MCF 10A (cell line): ENCODE measurements around the gene FARP1. TPM values are rescaled to one million over a fixed set of nuclear protein-coding genes. Genes with fewer than 3 reads are reported as not detected.

Experiments used
- BruUV-seq: library from RNA; stranded (reverse); fragments of 400-500 nt; replicated peaks from 2 replicates; lab custom pipeline; 2021; lab: Mats Ljungman, UMichigan
- CTCF ChIA-PET: fragments of 300-600 bp; sonication (Branson Sonifier 250); formaldehyde crosslinking; extraction: SDS; loops from one replicate; lab custom pipeline; 2021; ENCODE audit warnings: antibody characterized with exemption, inconsistent platforms; lab: Yijun Ruan, JAX
- POLR2A ChIA-PET: fragments of 300-600, 350-650 bp; sonication (Branson Sonifier 250); formaldehyde crosslinking; extraction: SDS; loops from one replicate; lab custom pipeline; 2020; ENCODE audit warnings: antibody characterized with exemption, inconsistent platforms; lab: Yijun Ruan, JAX
- DNase-seq: peaks from one replicate; pipeline ENCODE4 v3.0.0-alpha.2; 2018; ENCODE audit not compliant: unreplicated experiment
- H3K27ac Mint-ChIP-seq: one replicate; pipeline ENCODE4 v1.8.0; 2022; ENCODE audit warnings: mild to moderate bottlenecking, low read depth, mixed read lengths; ENCODE audit not compliant: unreplicated experiment
- H3K27me3 Mint-ChIP-seq: one replicate; pipeline ENCODE4 v1.8.0; 2022; ENCODE audit warnings: mixed read lengths; ENCODE audit not compliant: insufficient read depth, unreplicated experiment
- H3K36me3 Mint-ChIP-seq: one replicate; pipeline ENCODE4 v1.8.0; 2022; ENCODE audit warnings: mild to moderate bottlenecking, moderate library complexity, mixed read lengths; ENCODE audit not compliant: insufficient read depth, unreplicated experiment
- H3K4me1 Mint-ChIP-seq: one replicate; pipeline ENCODE4 v1.8.0; 2022; ENCODE audit warnings: mixed read lengths; ENCODE audit not compliant: insufficient read depth, unreplicated experiment
- H3K4me3 Mint-ChIP-seq: one replicate; pipeline ENCODE4 v1.8.0; 2022; ENCODE audit warnings: mild to moderate bottlenecking, moderate library complexity, mixed read lengths; ENCODE audit not compliant: unreplicated experiment
- H3K9me3 Mint-ChIP-seq: one replicate; pipeline ENCODE4 v1.8.0; 2022; ENCODE audit warnings: mixed read lengths; ENCODE audit not compliant: unreplicated experiment
- CTCF ChIP-seq: fragments of 200-600 bp; IDR thresholded peaks from one replicate; pipeline ENCODE4 v1.8.0; 2022; ENCODE audit warnings: antibody characterized with exemption, mild to moderate bottlenecking; ENCODE audit not compliant: unreplicated experiment
- intact Hi-C: fragments of 100-400 bp; cut with micrococcal nuclease; formaldehyde crosslinking; loops from 2 replicates; pipeline ENCODE4 v1.14.1; 2022
- total RNA-seq: library from RNA; stranded (reverse); gene quantifications from 2 replicates; pipeline ENCODE4 v1.2.3, GENCODE V29; 2022

Gene FARP1
- total RNA-seq, 1 experiment from 2014 or later, result 30.1 TPM

DNA sequence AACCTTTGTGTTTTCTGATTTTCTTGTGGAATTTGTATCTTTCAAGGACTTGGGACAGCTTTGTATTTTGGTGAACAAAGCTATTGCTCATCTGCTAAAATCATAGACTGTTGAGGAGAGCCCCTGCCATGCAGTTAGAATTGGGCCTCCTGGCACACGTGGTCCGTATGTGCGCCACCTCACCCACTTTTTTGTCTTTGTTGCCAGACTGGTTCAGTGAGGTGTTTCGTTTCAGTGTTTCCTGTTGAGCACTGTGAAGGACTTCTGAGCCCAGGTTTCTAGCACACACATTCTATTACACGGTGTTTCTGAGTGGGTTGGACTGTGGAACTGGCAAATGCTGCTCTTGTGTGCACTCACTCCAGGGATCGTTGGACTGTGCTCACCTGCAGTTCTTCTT, 71.8 kb downstream of the FARP1 start:
- no peaks in the 10 kb centered on the region for H3K9me3 Mint-ChIP-seq
- no peaks in the 10 kb centered on the region for H3K27me3 Mint-ChIP-seq
- BruUV-seq, result no TSS peak
- no peak for TF ChIP-seq CTCF
- DNase-seq, result no peak
- H3K36me3 Mint-ChIP-seq, result no peaks in the 10 kb centered on the region
- H3K27ac Mint-ChIP-seq, result no peak overlapping the region
- no peaks in the 10 kb centered on the region for H3K4me1 Mint-ChIP-seq
- ChIA-PET CTCF (interaction anchor here (1.1 kb wide), 1 partner anchor 14 kb away, joined by 6 read pairs; no protein-coding TSS in a partner anchor), POLR2A (no interaction called here)
- intact Hi-C loops, result no loop called here
- no peak overlapping the region for H3K4me3 Mint-ChIP-seq

GRCh38 chr13:98215508-98215907, 72.6 kb downstream of the FARP1 start:
- no peak overlapping the region for H3K27ac Mint-ChIP-seq
- CTCF ChIA-PET, result interaction anchor here (0.5 kb wide), 1 partner anchor 73 kb away, joined by 4 read pairs; no protein-coding TSS in a partner anchor
- no peak overlapping the region for H3K4me3 Mint-ChIP-seq
- POLR2A ChIA-PET, result no interaction called here
- no peaks in the 10 kb centered on the region for H3K36me3 Mint-ChIP-seq
- no peak for DNase-seq
- intact Hi-C loops, result no loop called here
- no peaks in the 10 kb centered on the region for H3K4me1 Mint-ChIP-seq
- no peak for TF ChIP-seq CTCF
- no TSS peak for BruUV-seq
- no peaks in the 10 kb centered on the region for H3K9me3 Mint-ChIP-seq
- no peaks in the 10 kb centered on the region for H3K27me3 Mint-ChIP-seq

DNA sequence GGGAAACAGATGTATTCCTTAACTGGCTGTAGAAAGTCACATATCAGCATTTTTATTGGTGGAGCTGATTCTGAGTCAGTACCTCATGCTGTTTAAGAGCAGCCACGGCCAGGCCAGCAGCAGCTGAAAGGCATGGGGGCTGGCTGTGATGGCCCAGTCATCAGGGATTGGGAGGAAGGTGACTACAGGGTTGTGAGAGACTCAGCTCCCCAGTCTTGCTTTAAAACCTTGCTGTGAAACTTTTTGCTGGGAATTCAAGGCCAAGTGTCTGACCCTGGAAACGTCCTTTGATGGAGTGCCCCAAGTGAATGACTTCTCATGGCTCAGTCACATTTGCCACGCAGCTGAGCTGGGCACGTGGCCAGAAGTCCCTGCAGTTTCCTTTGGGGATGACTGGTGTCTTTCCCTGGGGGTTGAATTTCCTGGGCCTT, 73.3 kb downstream of the FARP1 start:
- no peak for TF ChIP-seq CTCF
- no peaks in the 10 kb centered on the region for H3K4me1 Mint-ChIP-seq

GRCh38 chr13:98216711-98217285, 73.9 kb downstream of the FARP1 start:
- Mint-ChIP-seq H3K9me3 (no peaks in the 10 kb centered on the region), H3K27ac (no peak overlapping the region), H3K4me1 (no peaks in the 10 kb centered on the region), H3K36me3 (no peaks in the 10 kb centered on the region), H3K27me3 (no peaks in the 10 kb centered on the region), H3K4me3 (no peak overlapping the region)
- TF ChIP-seq CTCF, result no peak
- ChIA-PET CTCF (interaction anchor here (0.6 kb wide), 1 partner anchor 12 kb away, joined by 3 read pairs; no protein-coding TSS in a partner anchor), POLR2A (interaction anchor here (1.0 kb wide), 1 partner anchor 8 kb away, joined by 3 read pairs; no protein-coding TSS in a partner anchor)
- BruUV-seq, result no TSS peak
- intact Hi-C loops, result no loop called here
- no peak for DNase-seq

More for the DNA sequence above, 73.3 kb downstream of the FARP1 start:
- Mint-ChIP-seq H3K9me3 (no peaks in the 10 kb centered on the region), H3K36me3 (no peaks in the 10 kb centered on the region), H3K4me3 (no peak overlapping the region), H3K27ac (no peak overlapping the region), H3K27me3 (no peaks in the 10 kb centered on the region)
- CTCF ChIA-PET, result interaction anchor here (0.5 kb wide), 1 partner anchor 74 kb away, joined by 4 read pairs; no protein-coding TSS in a partner anchor
- BruUV-seq, result no TSS peak
- POLR2A ChIA-PET, result interaction anchor here (1.0 kb wide), 1 partner anchor 9 kb away, joined by 3 read pairs; no protein-coding TSS in a partner anchor
- intact Hi-C loops, result no loop called here
- DNase-seq, result peak; percentile 49
